Endothelial cell (in vitro differentiated cells): ENCODE data around the gene OGFOD2. TPM values are rescaled to one million over a fixed set of nuclear protein-coding genes. Genes with fewer than 3 reads are reported as not detected.

ENCODE experiments used
- DNase-seq: peaks from one replicate; pipeline ENCODE4 v3.0.0; 2021; ENCODE audit warnings: low spot score
- H3K27ac Mint-ChIP-seq: one replicate; pipeline ENCODE4 v1.8.0; 2021; ENCODE audit warnings: mixed read lengths, inconsistent platforms; ENCODE audit not compliant: unreplicated experiment
- H3K27me3 Mint-ChIP-seq: one replicate; pipeline ENCODE4 v1.8.0; 2021; ENCODE audit warnings: mild to moderate bottlenecking, moderate library complexity, mixed read lengths, inconsistent platforms; ENCODE audit not compliant: unreplicated experiment
- H3K36me3 Mint-ChIP-seq: one replicate; pipeline ENCODE4 v1.8.0; 2021; ENCODE audit warnings: mild to moderate bottlenecking, low read depth, mixed read lengths, inconsistent platforms; ENCODE audit not compliant: unreplicated experiment
- H3K4me1 Mint-ChIP-seq: one replicate; pipeline ENCODE4 v1.8.0; 2021; ENCODE audit warnings: mild to moderate bottlenecking, mixed read lengths, inconsistent platforms; ENCODE audit not compliant: unreplicated experiment
- H3K4me3 Mint-ChIP-seq: one replicate; pipeline ENCODE4 v1.8.0; 2021; ENCODE audit warnings: mild to moderate bottlenecking, mixed read lengths, inconsistent platforms; ENCODE audit not compliant: unreplicated experiment
- H3K9me3 Mint-ChIP-seq: one replicate; pipeline ENCODE4 v1.8.0; 2021; ENCODE audit warnings: mixed read lengths, inconsistent platforms; ENCODE audit not compliant: unreplicated experiment
- total RNA-seq: library from RNA; stranded (reverse); fragmentation: NEBNext Ultra II Directional; extraction: Animal tissue kit (Norgen Biotek cat#: 25700); gene quantifications from one replicate; pipeline ENCODE4 v1.2.1, GENCODE V29; 2021; ENCODE audit not compliant: unreplicated experiment
- TF ChIP-seq, protein P1 (sequence below): fragments of 200-600 bp; sonication (generic); IDR thresholded peaks from one replicate; pipeline ENCODE4 v1.5.0; 2021; ENCODE audit warnings: antibody characterized with exemption; ENCODE audit not compliant: unreplicated experiment

OGFOD2 gene
- total RNA-seq, 1 donor from 2014 or later: 10.4 TPM

DNA sequence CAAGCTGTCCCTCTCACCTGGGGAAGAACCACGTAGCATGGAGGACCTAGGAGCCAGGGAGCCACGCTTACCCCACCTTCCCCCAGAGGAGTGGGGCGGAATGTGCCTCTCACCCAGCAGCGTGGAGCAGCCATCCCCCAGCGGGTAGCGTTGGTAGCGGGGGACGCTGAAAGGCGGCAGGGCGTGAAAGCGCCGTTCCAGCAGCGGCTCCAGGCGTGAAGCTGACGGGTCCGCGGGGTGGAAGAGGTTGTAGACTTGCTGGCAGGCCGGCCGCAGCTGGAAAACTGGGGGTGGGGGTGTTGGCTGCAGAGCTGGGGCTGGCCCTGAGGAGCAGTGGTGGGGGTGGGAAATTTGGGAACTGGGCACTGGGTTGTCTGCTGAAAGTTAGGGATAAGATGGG lies 17.3 kb downstream of the OGFOD2 start:
- no peak for DNase-seq
- H3K27ac Mint-ChIP-seq: no peak overlapping the region

DNA sequence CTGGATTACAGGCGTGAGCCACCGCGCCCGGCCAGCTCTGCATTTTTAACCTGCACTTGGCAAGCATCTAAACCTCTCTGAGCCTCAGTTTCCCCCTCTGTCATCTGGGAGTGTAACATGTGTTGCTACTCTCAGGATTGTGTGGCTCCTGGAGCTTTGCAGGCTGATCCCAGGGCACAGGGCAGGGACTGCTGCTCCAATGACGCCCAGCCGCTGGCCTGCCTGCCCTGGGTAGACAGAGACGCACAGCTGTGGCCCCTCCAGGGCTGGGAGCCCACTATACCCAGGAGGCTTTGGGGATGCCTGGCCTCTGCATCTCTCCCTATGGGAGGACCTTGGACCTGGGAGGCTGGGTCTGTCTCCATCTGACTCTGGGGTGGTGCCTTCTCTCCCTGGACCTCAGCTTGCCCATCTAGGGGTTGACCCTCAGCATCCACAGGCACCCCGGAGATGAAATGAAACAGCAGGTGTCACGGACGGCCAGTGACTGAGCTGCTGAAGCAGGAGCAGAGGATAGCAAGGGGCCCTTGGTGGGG lies 19.2 kb downstream of the OGFOD2 start:
- H3K27me3 Mint-ChIP-seq: no peaks in the 10 kb centered on the region
- H3K27ac Mint-ChIP-seq: no peak overlapping the region
- H3K4me1 Mint-ChIP-seq: no peaks in the 10 kb centered on the region
- no peaks in the 10 kb centered on the region for H3K36me3 Mint-ChIP-seq
- H3K4me3 Mint-ChIP-seq: no peak overlapping the region
- no peak for DNase-seq
- no peaks in the 10 kb centered on the region for H3K9me3 Mint-ChIP-seq
- TF ChIP-seq, protein P1, sequence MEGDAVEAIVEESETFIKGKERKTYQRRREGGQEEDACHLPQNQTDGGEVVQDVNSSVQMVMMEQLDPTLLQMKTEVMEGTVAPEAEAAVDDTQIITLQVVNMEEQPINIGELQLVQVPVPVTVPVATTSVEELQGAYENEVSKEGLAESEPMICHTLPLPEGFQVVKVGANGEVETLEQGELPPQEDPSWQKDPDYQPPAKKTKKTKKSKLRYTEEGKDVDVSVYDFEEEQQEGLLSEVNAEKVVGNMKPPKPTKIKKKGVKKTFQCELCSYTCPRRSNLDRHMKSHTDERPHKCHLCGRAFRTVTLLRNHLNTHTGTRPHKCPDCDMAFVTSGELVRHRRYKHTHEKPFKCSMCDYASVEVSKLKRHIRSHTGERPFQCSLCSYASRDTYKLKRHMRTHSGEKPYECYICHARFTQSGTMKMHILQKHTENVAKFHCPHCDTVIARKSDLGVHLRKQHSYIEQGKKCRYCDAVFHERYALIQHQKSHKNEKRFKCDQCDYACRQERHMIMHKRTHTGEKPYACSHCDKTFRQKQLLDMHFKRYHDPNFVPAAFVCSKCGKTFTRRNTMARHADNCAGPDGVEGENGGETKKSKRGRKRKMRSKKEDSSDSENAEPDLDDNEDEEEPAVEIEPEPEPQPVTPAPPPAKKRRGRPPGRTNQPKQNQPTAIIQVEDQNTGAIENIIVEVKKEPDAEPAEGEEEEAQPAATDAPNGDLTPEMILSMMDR: no peak

More for the DNA sequence above, 17.3 kb downstream of the OGFOD2 start:
- Mint-ChIP-seq H3K4me1 (no peaks in the 10 kb centered on the region), H3K36me3 (no peaks in the 10 kb centered on the region), H3K9me3 (no peaks in the 10 kb centered on the region), H3K4me3 (no peak overlapping the region), H3K27me3 (no peaks in the 10 kb centered on the region)
- TF ChIP-seq, protein P1: no peak

DNA sequence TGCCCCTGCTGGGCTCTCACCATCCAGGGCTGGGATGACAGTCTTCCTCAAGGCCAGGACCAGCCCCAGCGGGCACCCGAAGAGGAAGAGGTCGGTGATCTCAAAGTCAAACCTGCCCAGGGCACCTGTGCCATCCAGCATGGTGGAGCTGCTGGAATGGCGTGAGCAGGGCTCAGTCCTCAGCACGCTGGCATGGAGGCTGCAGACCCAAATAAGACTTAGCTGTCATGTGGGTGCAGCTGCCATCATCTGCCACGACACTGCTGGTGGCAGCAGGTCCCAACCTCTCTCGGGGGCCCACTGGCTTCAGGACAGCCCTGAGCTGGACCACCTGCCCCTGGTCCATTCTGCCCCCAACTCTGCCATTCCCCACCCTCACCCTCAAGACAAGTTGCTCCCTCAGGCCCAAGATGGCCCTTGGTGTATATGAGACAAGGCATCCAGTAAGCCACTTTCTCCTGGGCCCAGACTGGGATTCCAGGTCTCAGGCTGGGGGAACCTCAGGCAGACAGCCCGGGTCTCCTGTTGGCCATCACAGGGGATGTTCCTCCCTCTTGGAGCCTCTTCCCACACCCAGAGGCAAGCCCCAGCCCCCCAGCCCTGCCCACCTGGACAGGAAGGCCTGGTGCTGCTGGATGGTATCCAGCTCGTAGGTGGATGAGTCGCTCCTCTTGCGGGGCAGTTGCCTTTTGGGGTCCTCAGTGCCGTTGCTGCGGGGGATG lies 19.9 kb downstream of the OGFOD2 start:
- Mint-ChIP-seq H3K27ac (no peak overlapping the region), H3K4me3 (no peak overlapping the region), H3K4me1 (no peaks in the 10 kb centered on the region), H3K27me3 (no peaks in the 10 kb centered on the region), H3K36me3 (no peaks in the 10 kb centered on the region), H3K9me3 (no peaks in the 10 kb centered on the region)
- TF ChIP-seq, protein P1: no peak
- DNase-seq: no peak

DNA sequence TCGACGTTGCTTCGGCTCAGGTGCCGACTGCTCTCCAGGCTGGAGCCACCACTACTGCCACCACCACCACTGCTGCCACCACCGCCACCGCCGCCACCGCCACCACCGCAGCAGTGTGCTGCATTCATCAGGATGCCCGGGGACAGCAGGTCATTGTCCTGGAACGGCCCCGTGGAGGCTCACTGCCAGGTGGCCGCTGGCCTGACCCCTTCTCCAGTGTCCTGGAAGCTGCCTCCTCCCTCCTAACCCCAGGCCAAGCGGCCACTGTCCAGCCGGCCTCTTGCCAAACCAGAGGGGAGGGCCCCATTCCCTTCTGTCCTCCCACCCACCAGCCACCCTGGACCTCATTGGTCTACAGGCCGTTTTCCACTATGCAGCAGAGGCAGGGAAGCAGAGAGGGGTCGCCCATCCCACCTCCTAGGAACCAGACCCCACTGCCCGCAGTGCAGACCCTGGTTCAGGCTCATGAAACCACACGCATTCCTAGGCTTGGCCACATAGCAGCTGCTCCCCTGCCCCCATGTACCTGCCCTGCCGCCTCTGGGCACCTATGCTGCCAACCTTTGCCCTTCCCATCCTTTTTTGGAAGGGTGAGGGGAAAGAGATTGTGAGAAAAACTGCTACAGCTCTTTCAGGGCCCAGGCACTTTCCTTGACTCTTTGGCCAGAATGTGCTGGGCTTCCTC lies 20.6 kb downstream of the OGFOD2 start:
- no peaks in the 10 kb centered on the region for H3K36me3 Mint-ChIP-seq
- TF ChIP-seq, protein P1: no peak
- H3K27ac Mint-ChIP-seq: no peak overlapping the region
- no peaks in the 10 kb centered on the region for H3K4me1 Mint-ChIP-seq
- no peak for DNase-seq
- H3K4me3 Mint-ChIP-seq: no peak overlapping the region
- H3K9me3 Mint-ChIP-seq: no peaks in the 10 kb centered on the region
- H3K27me3 Mint-ChIP-seq: no peaks in the 10 kb centered on the region

DNA sequence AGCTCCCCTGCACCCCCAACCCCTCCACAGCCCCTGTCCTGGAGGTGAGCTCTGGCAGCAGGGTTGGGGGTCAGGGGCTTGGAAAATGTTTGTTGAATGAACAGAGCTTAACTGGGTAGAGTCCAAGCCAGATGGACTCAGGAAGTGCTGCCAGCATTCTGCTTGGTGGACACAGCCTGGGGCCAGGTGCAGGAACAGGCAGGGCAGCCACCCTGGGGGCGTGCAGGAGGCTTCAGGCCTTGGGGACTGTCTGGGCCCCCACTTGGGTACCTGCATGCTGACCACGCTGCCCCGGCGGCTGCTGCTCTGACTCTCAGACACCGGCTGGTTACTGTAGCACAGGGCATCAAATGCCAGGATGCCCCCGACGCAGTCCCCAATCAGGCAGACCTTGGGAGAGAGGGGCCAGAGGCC lies 21.2 kb downstream of the OGFOD2 start:
- no peaks in the 10 kb centered on the region for H3K4me1 Mint-ChIP-seq
- H3K27me3 Mint-ChIP-seq: no peaks in the 10 kb centered on the region
- H3K27ac Mint-ChIP-seq: no peak overlapping the region
- H3K9me3 Mint-ChIP-seq: no peaks in the 10 kb centered on the region
- TF ChIP-seq, protein P1: no peak
- H3K36me3 Mint-ChIP-seq: peaks cover 3% of the 10 kb centered on the region
- no peak for DNase-seq
- no peak overlapping the region for H3K4me3 Mint-ChIP-seq
